Measurements from ENCODE around the gene COLEC12.
A peak's percentile ranks its signal among the peaks of the same experiment; 100 is the strongest.

The COLEC12 gene

GRCh38 chr18:456361-457139, 44.0 kb downstream of the COLEC12 start:
- TF ChIP-seq, protein P1, sequence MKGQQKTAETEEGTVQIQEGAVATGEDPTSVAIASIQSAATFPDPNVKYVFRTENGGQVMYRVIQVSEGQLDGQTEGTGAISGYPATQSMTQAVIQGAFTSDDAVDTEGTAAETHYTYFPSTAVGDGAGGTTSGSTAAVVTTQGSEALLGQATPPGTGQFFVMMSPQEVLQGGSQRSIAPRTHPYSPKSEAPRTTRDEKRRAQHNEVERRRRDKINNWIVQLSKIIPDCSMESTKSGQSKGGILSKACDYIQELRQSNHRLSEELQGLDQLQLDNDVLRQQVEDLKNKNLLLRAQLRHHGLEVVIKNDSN (IDR thresholded peaks at IDR 0.05): no peak
- TF ChIP-seq CREB1 (IDR thresholded peaks at IDR 0.05; ENCODE audit: low read depth) (no peak), ZBTB7A (IDR thresholded peaks at IDR 0.05; ENCODE audit: low read depth) (no peak), TAF1 (IDR thresholded peaks at IDR 0.05; ENCODE audit: low read depth) (no peak), FOXM1 (IDR thresholded peaks at IDR 0.05; ENCODE audit: borderline replicate concordance, low read depth) (no peak), RAD21 (IDR thresholded peaks at IDR 0.05; ENCODE audit: low read depth) (no peak), YY1 (IDR thresholded peaks at IDR 0.05; ENCODE audit: low read depth) (no peak)

DNA sequence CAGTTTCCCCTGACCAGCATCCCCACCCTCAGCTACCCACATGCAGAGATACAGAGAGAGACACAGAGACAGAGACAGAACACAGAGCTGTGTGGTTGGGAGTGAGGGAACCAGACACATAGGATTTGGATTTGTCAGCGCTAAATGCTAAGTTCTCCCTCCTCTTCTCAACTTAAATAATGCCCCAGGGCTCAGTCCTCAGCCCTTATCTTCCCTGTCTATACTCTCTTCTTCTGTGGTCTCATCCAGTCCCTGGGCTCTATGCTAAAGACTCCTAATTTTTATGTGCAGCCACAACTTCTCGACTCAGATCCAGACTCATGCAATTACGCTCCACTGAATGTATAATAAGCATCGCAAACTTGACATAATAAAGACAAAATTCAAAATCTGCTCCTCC, 47.1 kb downstream of the COLEC12 start:
- TF ChIP-seq, protein P1 (IDR thresholded peaks at IDR 0.05): no peak
- TF ChIP-seq ZBTB7A (IDR thresholded peaks at IDR 0.05; ENCODE audit: low read depth) (no peak), RAD21 (IDR thresholded peaks at IDR 0.05; ENCODE audit: low read depth) (no peak), CEBPB (IDR thresholded peaks at IDR 0.05) (no peak), CREB1 (IDR thresholded peaks at IDR 0.05; ENCODE audit: low read depth) (no peak), EP300 (IDR thresholded peaks at IDR 0.05; ENCODE audit: borderline replicate concordance) (no peak), TCF12 (IDR thresholded peaks at IDR 0.05; ENCODE audit: low read depth) (no peak), REST (IDR thresholded peaks at IDR 0.05; ENCODE audit: low read depth) (no peak), TEAD4 (IDR thresholded peaks at IDR 0.05) (no peak), YY1 (IDR thresholded peaks at IDR 0.05; ENCODE audit: low read depth) (no peak), FOXM1 (IDR thresholded peaks at IDR 0.05; ENCODE audit: borderline replicate concordance, low read depth) (no peak), EGR1 (IDR thresholded peaks at IDR 0.05) (no peak), TAF1 (IDR thresholded peaks at IDR 0.05; ENCODE audit: low read depth) (no peak)
- TF ChIP-seq, protein P2, sequence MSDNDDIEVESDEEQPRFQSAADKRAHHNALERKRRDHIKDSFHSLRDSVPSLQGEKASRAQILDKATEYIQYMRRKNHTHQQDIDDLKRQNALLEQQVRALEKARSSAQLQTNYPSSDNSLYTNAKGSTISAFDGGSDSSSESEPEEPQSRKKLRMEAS (IDR thresholded peaks at IDR 0.05): no peak

- TF ChIP-seq CREB1 (IDR thresholded peaks at IDR 0.05; ENCODE audit: low read depth) (no peak), EP300 (IDR thresholded peaks at IDR 0.05; ENCODE audit: borderline replicate concordance) (no peak), ZBTB7A (IDR thresholded peaks at IDR 0.05; ENCODE audit: low read depth) (no peak), NFIC (IDR thresholded peaks at IDR 0.05) (no peak), FOXM1 (IDR thresholded peaks at IDR 0.05; ENCODE audit: borderline replicate concordance, low read depth) (no peak), CEBPB (IDR thresholded peaks at IDR 0.05) (no peak), TCF12 (IDR thresholded peaks at IDR 0.05; ENCODE audit: low read depth) (no peak), EGR1 (IDR thresholded peaks at IDR 0.05) (no peak), TEAD4 (IDR thresholded peaks at IDR 0.05) (no peak), YY1 (IDR thresholded peaks at IDR 0.05; ENCODE audit: low read depth) (no peak), RAD21 (IDR thresholded peaks at IDR 0.05; ENCODE audit: low read depth) (no peak), TAF1 (IDR thresholded peaks at IDR 0.05; ENCODE audit: low read depth) (no peak), REST (IDR thresholded peaks at IDR 0.05; ENCODE audit: low read depth) (no peak)
- TF ChIP-seq, protein P1 (IDR thresholded peaks at IDR 0.05): no peak
- TF ChIP-seq, protein P2 (IDR thresholded peaks at IDR 0.05): no peak
Measured at GRCh38 chr18:452816-453215, 47.7 kb downstream of the COLEC12 start.

- TF ChIP-seq, protein P2 (IDR thresholded peaks at IDR 0.05): peak; percentile 47
- no peak for TF ChIP-seq TCF12 (IDR thresholded peaks at IDR 0.05; ENCODE audit: low read depth)
- TF ChIP-seq NFIC (IDR thresholded peaks at IDR 0.05): no peak
- TF ChIP-seq EP300 (IDR thresholded peaks at IDR 0.05; ENCODE audit: borderline replicate concordance): no peak
Measured at GRCh38 chr18:449374-449773, 51.1 kb downstream of the COLEC12 start.

DNA sequence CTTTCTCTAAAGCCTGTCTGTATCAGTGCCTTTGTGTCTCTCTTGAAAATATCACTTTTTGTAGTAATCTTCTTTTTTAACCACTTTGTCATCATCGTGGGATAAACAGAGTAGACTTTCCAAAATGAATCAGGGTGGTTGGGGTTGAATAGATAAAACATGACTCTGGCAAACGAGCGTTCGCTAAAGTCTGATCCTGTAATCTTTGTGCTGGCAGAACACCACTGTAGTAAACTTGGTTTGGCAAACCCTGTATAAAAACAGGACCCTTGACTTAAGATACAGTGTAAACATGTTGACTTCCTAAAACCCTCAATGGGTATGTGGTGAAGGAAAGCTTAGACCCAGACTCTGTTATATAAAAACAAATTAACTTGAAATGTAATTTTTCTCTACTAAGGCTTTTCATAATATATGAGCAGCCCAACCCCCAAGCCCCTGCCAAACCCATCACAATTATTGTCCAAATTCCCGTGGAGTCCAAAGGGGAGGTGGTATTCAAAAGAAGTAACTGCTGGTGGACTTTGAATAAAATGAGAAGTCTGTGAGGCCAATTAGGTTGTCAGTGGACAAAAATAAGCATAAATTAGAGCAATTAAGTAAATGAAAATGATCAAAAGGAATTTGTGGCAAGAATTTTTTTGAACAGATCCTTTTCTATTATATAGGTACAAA, 52.2 kb downstream of the COLEC12 start:
- TF ChIP-seq EGR1 (IDR thresholded peaks at IDR 0.05): no peak
- TF ChIP-seq, protein P1 (IDR thresholded peaks at IDR 0.05): no peak
- TF ChIP-seq REST (IDR thresholded peaks at IDR 0.05; ENCODE audit: low read depth): no peak
- TF ChIP-seq RAD21 (IDR thresholded peaks at IDR 0.05; ENCODE audit: low read depth): no peak
- no peak for TF ChIP-seq NFIC (IDR thresholded peaks at IDR 0.05)
- no peak for TF ChIP-seq TCF12 (IDR thresholded peaks at IDR 0.05; ENCODE audit: low read depth)
- TF ChIP-seq, protein P2 (IDR thresholded peaks at IDR 0.05): no peak
- no peak for TF ChIP-seq CEBPB (IDR thresholded peaks at IDR 0.05)
